GM19043 (cell line): ENCODE measurements around the gene OR4F6.
"Not testable (repeated sequence)": the region's sequence is repeated elsewhere in the genome, so short reads cannot be mapped to it uniquely, and the experiment has no call there.

Experiments used
- ATAC-seq: cut with Tn5 transposase; IDR thresholded peaks from one replicate; pipeline ENCODE4 v1.9.1; 2021; ENCODE audit warnings: low read depth; ENCODE audit not compliant: unreplicated experiment

OR4F6 gene

DNA sequence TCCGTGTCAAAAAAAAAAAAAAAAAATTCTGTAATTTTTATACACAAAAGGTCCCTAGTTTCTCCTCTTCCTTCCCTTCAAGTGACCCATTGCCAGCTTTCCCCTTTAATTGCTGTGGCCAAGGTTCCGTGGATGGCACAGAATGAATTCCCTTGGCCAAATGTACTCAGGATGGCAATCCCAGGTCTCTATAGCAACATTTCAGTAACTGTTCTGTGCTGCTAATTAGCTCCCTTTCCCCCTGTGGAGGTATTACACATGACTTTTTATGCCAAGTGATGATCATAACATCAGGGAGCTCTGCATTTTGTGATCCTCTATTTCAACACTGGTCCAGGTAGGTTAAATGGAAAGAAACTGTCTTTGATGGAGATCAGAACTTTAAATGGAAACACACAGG, at the start of gene OR4F6:
TSS of gene OR4F6 (plus strand) at position 301 of the 400 bp plus-strand sequence. CDS start 2,211 bp downstream, outside the sequence.
- ATAC-seq = no peak

GRCh38 chr15:101764669-101765339, 38.5 kb upstream of the OR4F6 start:
- ATAC-seq = not testable (repeated sequence)

DNA sequence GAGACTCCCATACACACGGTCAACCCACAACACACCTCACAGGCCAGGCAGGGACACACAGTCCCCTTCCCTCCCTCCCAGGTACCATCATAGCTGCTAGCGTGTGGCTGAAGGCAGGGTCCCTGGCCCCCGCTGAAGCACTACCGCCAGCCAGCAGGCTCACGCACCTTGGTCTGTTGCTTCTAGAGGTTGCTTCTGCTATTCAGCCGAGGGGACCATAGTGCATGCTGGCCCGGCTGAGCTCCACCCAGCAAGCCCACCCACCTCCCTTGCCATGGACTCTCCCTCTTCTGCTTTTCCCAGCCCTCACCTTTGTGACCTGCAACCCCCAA, 38.0 kb upstream of the OR4F6 start:
- ATAC-seq = not testable (repeated sequence)

DNA sequence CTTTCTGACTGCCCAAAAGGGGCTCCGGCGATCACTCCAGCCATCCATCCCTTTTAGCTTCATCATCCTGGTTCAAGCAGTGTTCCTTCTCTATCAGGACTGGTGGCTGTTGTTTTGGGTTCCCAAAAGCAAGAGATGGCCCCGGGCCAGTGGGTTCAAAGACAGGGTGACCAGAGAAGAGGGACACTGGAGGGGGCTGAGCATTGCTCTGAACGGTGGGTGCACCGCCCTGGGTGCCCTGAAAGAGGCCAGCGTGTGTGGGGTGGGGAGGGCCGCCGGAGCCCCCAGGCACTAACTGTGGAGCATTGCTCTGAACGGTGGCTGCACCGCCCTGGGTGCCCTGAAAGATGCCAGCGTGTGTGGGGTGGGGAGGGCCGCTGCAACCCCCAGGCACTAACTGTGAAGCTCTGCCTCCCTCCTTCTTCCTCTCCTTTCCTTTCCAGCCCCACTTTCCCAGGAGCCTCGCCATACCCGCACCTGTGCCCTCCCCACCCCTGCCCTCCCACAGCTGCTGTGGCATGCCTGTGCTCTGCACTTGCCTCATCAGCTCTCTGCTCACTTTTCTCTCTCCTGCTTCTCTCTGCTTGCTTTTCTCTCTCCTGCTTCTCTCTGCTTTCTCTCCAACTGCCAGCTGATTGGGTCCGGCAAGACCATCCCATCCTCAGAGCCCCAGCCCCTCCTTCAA, 37.4 kb upstream of the OR4F6 start:
- ATAC-seq = no peak

DNA sequence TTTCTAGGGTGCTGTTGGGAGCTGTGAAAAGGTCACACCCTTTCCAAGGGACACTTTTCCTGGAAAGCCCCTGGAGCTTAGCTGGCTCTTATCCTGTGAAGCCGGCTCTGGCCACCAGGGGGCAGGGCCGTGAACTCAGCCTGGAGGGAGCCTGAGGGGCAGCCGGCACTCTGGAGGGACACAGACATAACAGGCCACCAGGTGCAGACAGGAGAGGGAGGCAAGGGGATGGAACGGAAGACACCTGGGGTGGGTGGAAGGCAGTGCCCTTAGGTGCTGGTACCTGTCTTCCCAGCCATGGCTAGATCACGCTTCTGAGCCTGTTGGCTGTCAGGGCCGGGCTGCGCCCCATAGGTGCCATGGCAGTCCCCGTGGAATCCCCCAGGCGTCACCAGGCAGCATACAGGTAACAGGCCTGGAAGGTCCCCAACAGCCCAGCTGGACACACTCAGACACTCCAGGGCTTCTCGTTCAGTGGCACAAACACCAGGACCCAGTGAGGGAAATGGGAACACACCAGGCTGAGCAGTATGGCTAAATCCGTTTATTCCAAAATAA, 36.1 kb upstream of the OR4F6 start:
- not testable (repeated sequence) for ATAC-seq

GRCh38 chr15:101772921-101773320, 30.4 kb upstream of the OR4F6 start:
- ATAC-seq = no peak

DNA sequence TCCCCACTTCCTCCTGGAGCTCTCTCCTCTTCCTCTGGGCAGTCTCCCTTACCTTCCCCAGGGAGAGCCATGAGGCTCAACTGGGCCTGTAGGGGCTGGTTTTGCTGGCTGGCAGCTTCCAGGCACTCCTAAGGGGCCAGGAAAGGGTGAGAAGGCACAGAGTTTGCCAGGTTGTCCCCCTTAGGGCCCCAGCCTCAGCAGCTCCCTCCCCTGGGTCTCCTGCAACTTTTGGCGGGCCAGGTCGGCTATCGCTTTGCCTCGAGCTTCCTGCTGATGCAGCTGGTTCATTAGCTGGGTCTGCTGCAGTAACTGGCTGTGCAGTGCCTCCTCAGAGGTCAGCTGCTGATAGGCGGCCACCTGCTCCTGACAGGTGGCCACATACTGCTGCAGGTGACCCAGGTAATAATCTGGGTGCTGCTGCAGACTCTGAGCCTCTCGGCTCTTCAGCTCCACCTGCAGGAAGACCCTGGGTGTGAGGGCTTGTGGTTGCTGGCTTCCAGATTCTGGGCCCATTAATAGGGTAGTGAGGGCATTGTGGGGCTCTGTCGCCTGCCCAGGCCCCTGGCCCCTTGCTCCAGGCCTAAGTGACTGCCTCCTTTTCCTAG, 29.7 kb upstream of the OR4F6 start:
- ATAC-seq = no peak

DNA sequence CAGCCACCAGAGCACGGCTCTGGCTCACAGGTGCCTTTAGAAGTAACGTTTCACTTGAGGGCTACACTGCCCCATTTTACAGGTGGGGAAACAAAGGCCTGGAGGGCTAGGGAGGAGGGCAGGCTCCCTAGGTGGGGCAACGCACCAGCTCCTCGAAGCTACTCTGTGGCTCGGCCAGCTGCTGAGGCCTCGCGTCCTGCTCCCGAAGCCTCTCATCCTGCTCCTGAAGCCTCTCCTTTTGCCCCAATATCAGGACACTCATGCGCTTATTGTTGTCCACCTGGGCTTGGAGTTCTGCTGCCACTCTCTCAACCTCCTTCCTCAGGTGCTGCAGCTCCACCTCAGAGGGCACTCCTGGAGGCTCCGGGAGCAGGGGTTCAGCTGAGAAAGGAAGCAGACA, 28.2 kb upstream of the OR4F6 start:
- ATAC-seq = no peak

GRCh38 chr15:101778576-101778975, 24.7 kb upstream of the OR4F6 start:
- not testable (repeated sequence) for ATAC-seq

- ATAC-seq = not testable (repeated sequence)
Observed at GRCh38 chr15:101780225-101780624, 23.1 kb upstream of the OR4F6 start.

DNA sequence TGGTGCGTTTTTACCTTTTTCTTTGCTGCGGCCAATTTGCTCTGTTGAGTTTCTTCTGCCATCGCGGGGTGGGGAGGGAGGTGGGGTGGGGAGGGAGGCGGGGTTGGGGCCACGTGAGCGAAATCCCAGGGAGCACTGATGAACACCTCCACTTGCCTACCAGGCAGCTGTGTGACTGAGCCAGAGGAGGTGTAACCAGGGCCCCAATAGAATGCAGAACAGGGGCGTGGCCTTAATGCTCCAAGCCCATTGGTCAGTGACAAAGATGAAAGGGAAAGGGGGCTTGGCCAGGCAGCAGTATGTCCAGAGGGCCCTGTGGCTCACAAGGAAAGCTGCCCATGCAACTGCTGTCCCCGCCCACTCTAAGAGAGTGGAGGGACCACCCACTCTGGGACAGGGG, 21.4 kb upstream of the OR4F6 start:
- no peak for ATAC-seq

- ATAC-seq = no peak
Observed at GRCh38 chr15:101784644-101785043, 18.7 kb upstream of the OR4F6 start.

DNA sequence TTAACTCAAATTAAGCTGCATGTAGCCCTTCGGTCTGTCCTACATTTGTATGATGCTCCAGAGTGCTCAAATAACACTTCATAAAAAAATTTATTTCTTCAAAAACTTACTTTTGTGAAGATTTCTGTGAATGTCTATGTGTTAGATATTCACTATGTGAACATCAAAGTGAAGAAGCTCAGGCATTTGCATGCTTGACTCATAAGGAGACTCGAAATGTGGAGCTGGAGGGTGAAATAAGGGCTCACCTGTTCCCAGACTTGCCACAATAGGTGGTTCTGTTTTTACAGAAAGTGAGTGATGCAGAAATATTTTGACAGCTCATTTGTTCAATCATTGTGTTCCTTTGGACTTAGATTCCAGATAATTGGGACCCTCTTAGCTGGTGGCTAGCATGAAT, 16.9 kb upstream of the OR4F6 start:
- ATAC-seq = not testable (repeated sequence)

DNA sequence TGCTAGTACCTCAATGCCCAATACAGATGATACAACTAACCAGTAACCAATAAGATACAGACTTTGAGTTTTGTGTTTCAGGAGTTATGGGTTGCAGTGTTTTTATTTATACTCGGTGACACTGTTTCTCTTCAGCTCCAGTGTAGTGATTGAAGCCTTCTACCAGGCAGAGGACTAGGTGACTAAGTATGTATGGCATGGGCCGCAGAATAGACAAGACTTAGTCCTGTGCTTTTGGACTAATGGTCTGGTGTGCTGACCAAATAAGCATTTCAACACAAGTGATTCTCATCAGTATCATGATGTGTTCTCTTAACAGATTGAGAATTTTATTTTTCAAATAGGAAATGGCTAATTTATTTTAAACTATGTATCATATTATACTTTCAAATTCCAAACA, 15.3 kb upstream of the OR4F6 start:
- ATAC-seq = not testable (repeated sequence)

DNA sequence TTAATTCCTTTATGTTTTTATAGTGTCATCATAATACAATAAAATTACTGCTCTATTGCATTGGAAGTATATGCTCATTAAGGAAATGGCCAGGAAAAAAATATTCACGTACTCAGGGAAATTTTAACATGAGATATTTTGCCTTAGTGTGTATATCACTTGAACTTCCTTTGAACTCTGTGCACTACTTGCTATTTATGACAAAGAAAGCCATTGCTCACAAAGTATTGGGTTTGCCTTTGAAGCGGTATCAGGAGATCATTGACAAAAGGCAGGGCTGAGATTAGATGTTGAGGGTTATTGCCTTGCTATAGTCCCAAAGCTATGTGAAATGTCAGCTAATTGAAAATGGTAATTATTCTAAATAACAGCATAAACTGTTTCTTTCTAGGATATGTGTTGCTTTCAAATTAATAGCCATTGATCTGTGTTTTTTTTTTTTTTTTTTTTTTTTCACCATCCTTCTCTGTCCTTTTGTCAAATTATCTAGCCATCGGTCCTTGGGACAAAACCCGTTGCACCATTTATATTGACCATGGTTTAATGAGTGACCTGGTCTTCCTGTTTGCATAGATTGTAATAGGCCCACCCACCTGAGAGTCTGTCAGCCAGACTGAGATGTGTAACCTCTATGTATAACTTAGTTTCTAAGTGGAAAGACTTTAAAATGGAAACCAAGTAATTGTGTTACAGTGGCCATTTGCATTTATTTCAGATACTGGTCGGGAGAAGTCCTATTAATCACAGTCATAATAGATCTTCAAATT, 14.6 kb upstream of the OR4F6 start:
- ATAC-seq = not testable (repeated sequence)

DNA sequence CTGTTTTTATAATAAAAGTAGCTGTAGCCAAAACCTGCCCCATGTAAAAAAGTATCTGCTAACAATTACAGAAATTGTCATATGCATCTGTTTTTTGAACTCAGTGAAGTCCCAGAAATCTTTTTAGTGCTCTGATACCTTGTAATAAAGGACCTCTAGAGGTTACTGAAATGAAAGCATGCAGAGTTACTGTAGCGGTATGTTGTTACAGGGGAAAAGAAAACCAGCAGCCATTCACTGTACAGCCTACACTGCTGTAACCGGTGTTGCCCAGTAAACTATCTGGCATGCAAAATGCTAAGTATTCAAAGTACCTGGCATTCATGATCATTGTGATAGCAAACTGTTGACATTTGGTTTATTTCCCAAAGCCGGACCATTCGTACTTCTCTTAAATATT, 12.6 kb upstream of the OR4F6 start:
- not testable (repeated sequence) for ATAC-seq

- ATAC-seq = not testable (repeated sequence)
Observed at GRCh38 chr15:101793981-101794380, 9.3 kb upstream of the OR4F6 start.

DNA sequence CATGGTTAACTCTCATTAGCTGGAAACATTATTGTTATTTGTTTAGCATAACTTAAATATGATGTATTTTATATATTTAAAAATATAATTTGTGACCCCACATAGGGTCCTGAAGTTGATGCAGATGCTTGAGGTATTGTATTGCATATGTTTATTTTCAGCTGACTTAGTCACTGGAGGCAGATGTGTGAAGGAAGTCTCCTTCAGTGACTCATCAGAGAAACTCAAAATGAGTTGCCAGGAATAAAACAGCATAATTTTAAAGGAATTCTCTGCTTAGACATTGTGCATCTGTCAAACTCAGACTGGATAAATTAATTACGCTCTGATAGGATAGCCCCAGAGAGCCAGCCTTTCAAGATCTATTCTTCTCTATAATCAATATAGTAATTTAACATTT, 7.9 kb upstream of the OR4F6 start:
- ATAC-seq = no peak

GRCh38 chr15:101799665-101800064, 3.6 kb upstream of the OR4F6 start:
- ATAC-seq = no peak

DNA sequence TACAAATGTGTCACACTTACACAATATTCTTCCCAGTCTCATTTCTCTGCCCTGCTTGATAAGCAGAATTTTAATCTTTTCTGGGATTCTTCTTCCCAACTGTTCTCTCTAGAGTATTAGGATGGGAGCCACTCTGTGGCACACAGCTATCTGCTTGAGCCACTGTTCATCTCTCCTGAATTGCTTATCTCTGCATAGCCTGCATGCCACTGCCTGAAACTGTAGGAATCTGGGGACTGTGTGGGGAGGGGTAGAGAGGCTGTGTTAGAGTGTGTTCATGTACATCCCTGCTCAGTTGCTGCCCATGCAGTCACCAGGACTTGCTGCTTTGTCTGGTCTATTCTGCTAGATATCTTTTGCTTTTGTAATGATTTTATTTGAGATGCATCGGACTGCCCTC, 2.3 kb upstream of the OR4F6 start:
- no peak for ATAC-seq

DNA sequence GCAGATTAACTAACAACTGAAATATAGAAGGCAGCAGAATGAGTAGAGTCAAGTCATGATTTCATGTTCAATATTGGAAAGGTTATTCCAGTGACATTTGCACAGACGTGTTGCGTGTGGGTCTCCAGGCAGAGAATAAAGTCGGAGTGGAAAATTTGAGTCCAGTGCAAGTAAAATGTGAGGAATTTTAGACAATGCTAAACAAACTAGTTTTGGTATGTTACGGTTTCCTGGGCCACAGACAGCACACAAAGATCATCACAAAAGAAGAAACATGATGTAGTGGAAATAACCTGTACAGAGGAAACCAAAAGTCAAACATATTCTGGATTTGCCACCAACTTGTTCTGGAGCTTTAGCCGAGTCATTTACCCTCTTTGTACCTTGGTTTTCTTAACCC, 367 bp downstream of the OR4F6 start:
- no peak for ATAC-seq
